Measurements from ENCODE around the gene OR51E1. TPM values are rescaled to one million over a fixed set of nuclear protein-coding genes. Genes with fewer than 3 reads are reported as not detected.

Gene OR51E1
- total and polyA plus RNA-seq, 2 donors (not counting 1 experiment from before 2014, with no cell fraction given): not detected

DNA sequence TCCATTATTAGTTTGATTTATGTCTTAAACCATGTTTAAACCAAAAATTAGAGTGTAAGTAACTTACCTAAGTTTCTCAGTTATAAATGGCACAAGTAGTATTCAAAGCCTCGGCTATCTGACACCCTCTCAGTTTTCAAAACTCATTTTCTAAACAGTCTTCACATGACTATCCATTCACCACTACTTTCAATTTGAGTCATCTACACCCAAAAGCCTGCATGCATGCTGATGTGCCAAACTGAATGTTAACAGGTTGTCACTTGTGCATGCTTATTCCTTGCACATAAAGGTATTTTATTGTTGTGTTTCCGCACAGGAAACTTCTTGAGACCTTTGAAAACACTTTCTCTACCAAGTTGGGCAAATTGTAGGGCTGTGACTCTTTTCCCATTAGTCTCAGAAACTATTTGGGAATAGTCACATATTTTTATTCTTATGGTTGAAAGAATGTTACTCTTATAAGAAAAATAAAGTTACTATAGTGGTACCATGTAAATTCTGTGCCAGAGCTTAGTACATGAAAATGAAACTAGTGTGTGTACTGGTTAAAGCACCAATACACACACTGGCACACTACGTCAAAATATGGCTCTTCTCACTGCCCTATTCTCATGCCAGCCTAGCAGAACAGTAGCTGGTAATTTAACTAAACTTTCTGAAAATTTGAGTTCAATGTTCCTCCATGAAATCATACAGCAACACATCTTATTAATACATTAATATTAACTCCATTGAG lies 56.1 kb downstream of the OR51E1 start:
- intact Hi-C loops (cut with micrococcal nuclease): no loop called here
- CTCF ChIA-PET: no interaction called here
- Histone ChIP-seq H3K27me3 (replicated peaks in 1 of 4; ENCODE audit: control extremely low read depth in 1 of 4, control insufficient read depth in 3 of 4, insufficient read depth in 4 of 4, low read length in 3 of 4) (no peaks in the 10 kb centered on the region), H3K27ac (ENCODE audit: low read length in 2 of 2) (no peak overlapping the region), H3K9me3 (ENCODE audit: control extremely low read depth in 1 of 3, control insufficient read depth in 2 of 3, insufficient read depth in 1 of 3, low read length in 2 of 3) (no peaks in the 10 kb centered on the region), H3K4me3 (ENCODE audit: control extremely low read depth in 1 of 5, extremely low read depth in 1 of 5, insufficient read depth in 1 of 5, low read depth in 2 of 5, low read length in 4 of 5) (no peak overlapping the region), H3K36me3 (replicated peaks in 1 of 2; ENCODE audit: control extremely low read depth in 1 of 2, control insufficient read depth in 1 of 2, extremely low read depth in 1 of 2, insufficient read depth in 2 of 2, low read length in 1 of 2) (no peaks in the 10 kb centered on the region), H3K4me2 (replicated peaks; ENCODE audit: low read depth, low read length, poor library complexity, severe bottlenecking) (no peak overlapping the region), H3K4me1 (ENCODE audit: control insufficient read depth in 2 of 2, insufficient read depth in 2 of 2, low read length in 2 of 2) (no peaks in the 10 kb centered on the region), H3K9ac (ENCODE audit: low read length) (no peak overlapping the region), H3K79me2 (ENCODE audit: control insufficient read depth, insufficient read depth, low read length) (no peaks in the 10 kb centered on the region), H2AFZ (ENCODE audit: insufficient read depth, low read depth, low read length, poor library complexity, severe bottlenecking) (no peak overlapping the region), H4K20me1 (ENCODE audit: control insufficient read depth, insufficient read depth, low read length, poor library complexity, severe bottlenecking) (no peaks in the 10 kb centered on the region)
- Mint-ChIP-seq H3K27ac (no peak overlapping the region), H3K9me3 (ENCODE audit: insufficient read depth) (no peaks in the 10 kb centered on the region), H3K4me3 (no peak overlapping the region), H3K4me1 (no peaks in the 10 kb centered on the region), H3K27me3 (peaks cover 3% of the 10 kb centered on the region)
- TF ChIP-seq EZH2 (IDR thresholded peaks at IDR 0.05; ENCODE audit: borderline replicate concordance, insufficient read depth, low read depth, low read length, poor library complexity, severe bottlenecking): no peak
- no peak for TF ChIP-seq CTCF (IDR thresholded peaks at IDR 0.05)
- POLR2A ChIA-PET: no interaction called here
- ATAC-seq (ENCODE audit: low read depth): no peak
- no peak for DNase-seq
- no CpG with 5 or more reads among the region's 3 CpGs for WGBS (ENCODE audit: insufficient coverage)

DNA sequence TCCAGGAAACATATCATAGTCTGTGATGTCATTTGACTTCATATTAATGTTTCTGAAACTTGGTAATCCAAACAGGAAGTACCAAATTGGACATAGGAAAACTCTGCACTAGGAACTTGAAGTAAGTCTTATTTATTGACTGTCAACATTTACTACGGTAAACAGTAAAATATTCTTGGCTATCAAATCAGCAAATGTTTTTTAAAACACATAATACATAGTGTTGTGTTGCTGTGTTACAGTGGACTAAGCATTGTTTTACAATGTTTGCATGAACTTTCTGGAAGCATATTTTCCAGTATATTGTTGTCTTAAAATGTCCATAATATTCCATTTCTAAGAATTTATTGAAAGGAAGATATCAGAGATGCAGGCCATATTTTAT lies 56.6 kb downstream of the OR51E1 start:
- ChIA-PET POLR2A (no interaction called here), CTCF (no interaction called here)
- no CpG with 5 or more reads among the region's 1 CpG for WGBS (ENCODE audit: insufficient coverage)
- Histone ChIP-seq H3K9ac (ENCODE audit: low read length) (no peak overlapping the region), H3K4me1 (ENCODE audit: control insufficient read depth in 2 of 2, insufficient read depth in 2 of 2, low read length in 2 of 2) (no peaks in the 10 kb centered on the region), H2AFZ (ENCODE audit: insufficient read depth, low read depth, low read length, poor library complexity, severe bottlenecking) (no peak overlapping the region), H3K9me3 (ENCODE audit: control extremely low read depth in 1 of 3, control insufficient read depth in 2 of 3, insufficient read depth in 1 of 3, low read length in 2 of 3) (no peaks in the 10 kb centered on the region), H3K4me2 (replicated peaks; ENCODE audit: low read depth, low read length, poor library complexity, severe bottlenecking) (no peak overlapping the region), H3K4me3 (ENCODE audit: control extremely low read depth in 1 of 5, extremely low read depth in 1 of 5, insufficient read depth in 1 of 5, low read depth in 2 of 5, low read length in 4 of 5) (no peak overlapping the region), H3K27ac (ENCODE audit: low read length in 2 of 2) (no peak overlapping the region), H3K36me3 (replicated peaks in 1 of 2; ENCODE audit: control extremely low read depth in 1 of 2, control insufficient read depth in 1 of 2, extremely low read depth in 1 of 2, insufficient read depth in 2 of 2, low read length in 1 of 2) (no peaks in the 10 kb centered on the region), H3K27me3 (replicated peaks in 1 of 4; ENCODE audit: control extremely low read depth in 1 of 4, control insufficient read depth in 3 of 4, insufficient read depth in 4 of 4, low read length in 3 of 4) (no peaks in the 10 kb centered on the region), H4K20me1 (ENCODE audit: control insufficient read depth, insufficient read depth, low read length, poor library complexity, severe bottlenecking) (no peaks in the 10 kb centered on the region), H3K79me2 (ENCODE audit: control insufficient read depth, insufficient read depth, low read length) (no peaks in the 10 kb centered on the region)
- DNase-seq (no peak), ATAC-seq (ENCODE audit: low read depth) (no peak)
- Mint-ChIP-seq H3K9me3 (ENCODE audit: insufficient read depth) (no peaks in the 10 kb centered on the region), H3K27ac (no peak overlapping the region), H3K27me3 (peaks cover 3% of the 10 kb centered on the region), H3K4me3 (no peak overlapping the region), H3K4me1 (no peaks in the 10 kb centered on the region)
- intact Hi-C loops (cut with micrococcal nuclease): no loop called here
- TF ChIP-seq EZH2 (IDR thresholded peaks at IDR 0.05; ENCODE audit: borderline replicate concordance, insufficient read depth, low read depth, low read length, poor library complexity, severe bottlenecking): no peak
- no peak for TF ChIP-seq CTCF (IDR thresholded peaks at IDR 0.05)

Data from B cell (primary cell).